K562 (cell line): Measurements from ENCODE around the gene DCAF11. TPM values are rescaled to one million over a fixed set of nuclear protein-coding genes. Genes with fewer than 3 reads are reported as not detected.

Experiments used
- ADNP ChIP-seq: fragments of 200-800 bp; sonication (Bioruptor generic); IDR thresholded peaks from 2 replicates; pipeline ENCODE4 v1.6.1; 2016; ENCODE audit warnings: missing genetic modification characterization, missing compliant biosample characterization
- BCLAF1 ChIP-seq, 2 experiments: fragments of 450-650 bp in 1 of 2; IDR thresholded peaks; 2 replicates each; pipeline ENCODE4 v1.6.1; 2011 to 2017; ENCODE audit warnings: low read depth in 2 of 2, antibody characterized with exemption in 1 of 2, borderline replicate concordance in 1 of 2, low read length in 1 of 2, mild to moderate bottlenecking in 1 of 2, mixed read lengths in 1 of 2; ENCODE audit not compliant: control insufficient read depth in 1 of 2
- CBFA2T2 ChIP-seq: fragments of 450-650 bp; conservative IDR thresholded peaks from 2 replicates; pipeline ENCODE4 v1.6.1; 2017; ENCODE audit warnings: mild to moderate bottlenecking
- CHD1 ChIP-seq: fragments of 200-600 bp; sonication (generic); IDR thresholded peaks from one replicate; pipeline ENCODE4 v1.6.1; 2012; ENCODE audit warnings: mild to moderate bottlenecking, moderate library complexity, low read length, inconsistent platforms
- KAT2B ChIP-seq: IDR thresholded peaks from one replicate; pipeline ENCODE4 v1.6.1; 2012; ENCODE audit warnings: low read depth, mild to moderate bottlenecking, control low read depth, inconsistent platforms, low read length, moderate library complexity
- NR1H2 ChIP-seq: sonication (generic); formaldehyde crosslinking; IDR thresholded peaks from 2 replicates; pipeline ENCODE4 v1.4.0; 2020; ENCODE audit warnings: mild to moderate bottlenecking, missing genetic modification reagents
- NUFIP1 ChIP-seq: fragments of 450-650 bp; IDR thresholded peaks from 2 replicates; pipeline ENCODE4 v1.6.1; 2018; ENCODE audit not compliant: partially characterized antibody
- RBFOX2 ChIP-seq: fragments of 200-400 bp; formaldehyde crosslinking; IDR thresholded peaks from 2 replicates; pipeline ENCODE4 v1.6.1; 2017; ENCODE audit warnings: low read depth, mild to moderate bottlenecking, low read length, moderate library complexity
- TAF7 ChIP-seq: fragments of 450-650 bp; IDR thresholded peaks from 2 replicates; pipeline ENCODE4 v1.6.1; 2016; ENCODE audit warnings: missing genetic modification characterization, missing compliant biosample characterization
- TEAD4 ChIP-seq, 2 experiments: sonication (generic) in 1 of 2; formaldehyde crosslinking in 1 of 2; IDR thresholded peaks; 2 replicates each; pipeline versions ENCODE4 v1.6.1 to v1.8.0; 2012 to 2022; ENCODE audit warnings: borderline replicate concordance in 1 of 2, inconsistent platforms in 1 of 2, low read length in 1 of 2, mild to moderate bottlenecking in 1 of 2, missing genetic modification reagents in 1 of 2
- ZC3H8 ChIP-seq: fragments of 450-650 bp; IDR thresholded peaks from 2 replicates; pipeline ENCODE4 v1.6.1; 2017
- ZNF212 ChIP-seq: fragments of 450-650 bp; formaldehyde crosslinking; IDR thresholded peaks from 2 replicates; pipeline ENCODE4 v1.4.0; 2020; ENCODE audit warnings: mild to moderate bottlenecking
- ZNF511 ChIP-seq: sonication (generic); formaldehyde crosslinking; IDR thresholded peaks from 2 replicates; pipeline ENCODE4 v1.8.0; 2022; ENCODE audit warnings: mild to moderate bottlenecking, missing genetic modification reagents
- ZNF668 ChIP-seq: fragments of 250-450 bp; sonication (Bioruptor Pico); IDR thresholded peaks from 2 replicates; pipeline ENCODE4 v1.8.0; 2022; ENCODE audit warnings: mild to moderate bottlenecking, inconsistent platforms
- ZNF79 ChIP-seq: fragments of 250-450 bp; sonication (Bioruptor Pico); IDR thresholded peaks from 2 replicates; pipeline ENCODE4 v1.4.0; 2020; ENCODE audit warnings: low read depth, mild to moderate bottlenecking, moderate library complexity
- polyA plus RNA-seq, 8 experiments: library from polyadenylated mRNA; depleted of rRNA in 4 of 8; stranded (reverse) in 5 of 8; unstranded in 3 of 8; fragments of >200 nt; fragmentation: Nextera tagmentation in 2 of 8; fragmentation: Illumina TruSeq in 1 of 8; extraction: Ambion mirVana in 2 of 8; extraction: Trizol in 1 of 8; gene quantifications; 2 replicates each; pipeline versions ENCODE4 v1.2.1 to v1.2.3, GENCODE V29; 2011 to 2014; ENCODE audit warnings: inconsistent platforms in 1 of 8, missing spikeins in 1 of 8
- total RNA-seq, 7 experiments: library from RNA; depleted of rRNA in 6 of 7; stranded (reverse); fragments of >200 nt in 6 of 7; fragmentation: Illumina TruSeq in 2 of 7; extraction: Trizol in 2 of 7; gene quantifications; 2 replicates each; pipeline versions ENCODE4 v1.2.1 to v1.2.3, GENCODE V29; 2011 to 2021; ENCODE audit warnings: low replicate concordance in 1 of 7
- TF ChIP-seq, protein P1 (sequence below): IDR thresholded peaks from 2 replicates; pipeline ENCODE4 v1.6.1; 2016; ENCODE audit warnings: missing genetic modification characterization, missing compliant biosample characterization
- TF ChIP-seq, protein P2 (sequence below): sonication (generic); IDR thresholded peaks from 2 replicates; pipeline ENCODE4 v1.6.1; 2016
- TF ChIP-seq, protein P3 (sequence below): fragments of 250-450 bp; sonication (Bioruptor Pico); IDR thresholded peaks from 2 replicates; pipeline ENCODE4 v1.8.0; 2022; ENCODE audit warnings: inconsistent platforms
- TF ChIP-seq, protein P4 (sequence below): sonication (generic); formaldehyde crosslinking; IDR thresholded peaks from 2 replicates; pipeline ENCODE4 v1.9.0; 2022; ENCODE audit warnings: mild to moderate bottlenecking, missing genetic modification reagents

The DCAF11 gene
- total and polyA plus RNA-seq, 9 of the 15 experiments (the other 6 are each of a cell fraction or from before 2014, with no cell fraction given) = 8.5 to 46.2 (median 36.4) TPM

DNA sequence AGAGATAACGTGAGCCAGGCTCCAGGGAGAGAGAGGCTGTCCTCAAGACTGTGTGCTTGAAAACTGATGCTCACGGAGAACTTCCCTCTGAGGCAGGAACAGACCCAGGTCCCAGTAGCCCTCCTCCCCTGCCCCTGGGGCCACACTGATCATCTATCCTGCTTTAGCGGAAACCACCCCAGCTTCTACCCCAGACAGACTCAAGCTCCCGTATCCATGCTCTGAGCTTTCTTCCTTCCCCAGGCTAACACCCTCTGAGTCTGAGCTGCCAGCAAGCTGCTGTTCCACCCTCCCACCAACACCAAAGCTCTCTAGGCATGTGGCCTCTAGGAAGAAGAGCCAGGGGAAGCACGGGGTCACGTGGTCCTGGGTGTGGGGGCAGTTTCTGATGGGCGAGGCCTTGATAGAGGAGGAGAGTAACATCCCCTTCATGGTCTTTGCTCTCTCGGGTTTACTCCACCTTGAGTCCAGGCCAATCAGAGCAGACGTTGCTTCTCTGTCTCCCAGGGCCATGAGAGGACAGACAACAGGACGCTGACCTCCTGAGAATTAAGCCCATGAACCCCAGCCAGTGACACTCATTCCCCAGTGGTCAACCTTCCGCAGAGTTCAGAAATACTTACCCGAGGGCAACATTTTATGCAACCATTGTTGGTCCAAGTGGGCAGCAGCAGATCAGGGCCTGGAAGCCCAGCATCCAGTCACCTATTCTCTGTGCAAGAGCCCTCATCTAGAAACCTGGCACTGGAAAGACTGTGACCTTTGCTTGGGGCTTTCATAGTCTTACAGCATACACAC lies 19.1 kb upstream of the DCAF11 start (continued):
- TF ChIP-seq CHD1 (no peak), ZNF212 (CRISPR knock-in tag) (no peak), ZNF511 (CRISPR knock-in tag) (no peak), ADNP (tag) (no peak), TEAD4 (IDR thresholded peaks at IDR 0.05; ENCODE audit: low read length) (no peak), TEAD4 (CRISPR knock-in tag; IDR thresholded peaks at IDR 0.05; ENCODE audit: borderline replicate concordance) (no peak), RBFOX2 (peak; percentile 5), NR1H2 (CRISPR knock-in tag) (no peak), BCLAF1 (IDR thresholded peaks at IDR 0.05; ENCODE audit: borderline replicate concordance in 1 of 2, control insufficient read depth in 1 of 2, low read depth in 2 of 2, low read length in 1 of 2) (no peak), ZNF79 (CRISPR knock-in tag) (no peak), NUFIP1 (no peak), TAF7 (tag) (peak; percentile 44; the same call in 1 of the 2 replicates), ZNF668 (no peak), KAT2B (no peak), ZC3H8 (no peak), CBFA2T2 (peak; percentile 80)
- TF ChIP-seq, protein P1, sequence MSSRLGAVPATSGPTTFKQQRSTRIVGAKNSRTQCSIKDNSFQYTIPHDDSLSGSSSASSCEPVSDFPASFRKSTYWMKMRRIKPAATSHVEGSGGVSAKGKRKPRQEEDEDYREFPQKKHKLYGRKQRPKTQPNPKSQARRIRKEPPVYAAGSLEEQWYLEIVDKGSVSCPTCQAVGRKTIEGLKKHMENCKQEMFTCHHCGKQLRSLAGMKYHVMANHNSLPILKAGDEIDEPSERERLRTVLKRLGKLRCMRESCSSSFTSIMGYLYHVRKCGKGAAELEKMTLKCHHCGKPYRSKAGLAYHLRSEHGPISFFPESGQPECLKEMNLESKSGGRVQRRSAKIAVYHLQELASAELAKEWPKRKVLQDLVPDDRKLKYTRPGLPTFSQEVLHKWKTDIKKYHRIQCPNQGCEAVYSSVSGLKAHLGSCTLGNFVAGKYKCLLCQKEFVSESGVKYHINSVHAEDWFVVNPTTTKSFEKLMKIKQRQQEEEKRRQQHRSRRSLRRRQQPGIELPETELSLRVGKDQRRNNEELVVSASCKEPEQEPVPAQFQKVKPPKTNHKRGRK = no peak
- TF ChIP-seq, protein P2, sequence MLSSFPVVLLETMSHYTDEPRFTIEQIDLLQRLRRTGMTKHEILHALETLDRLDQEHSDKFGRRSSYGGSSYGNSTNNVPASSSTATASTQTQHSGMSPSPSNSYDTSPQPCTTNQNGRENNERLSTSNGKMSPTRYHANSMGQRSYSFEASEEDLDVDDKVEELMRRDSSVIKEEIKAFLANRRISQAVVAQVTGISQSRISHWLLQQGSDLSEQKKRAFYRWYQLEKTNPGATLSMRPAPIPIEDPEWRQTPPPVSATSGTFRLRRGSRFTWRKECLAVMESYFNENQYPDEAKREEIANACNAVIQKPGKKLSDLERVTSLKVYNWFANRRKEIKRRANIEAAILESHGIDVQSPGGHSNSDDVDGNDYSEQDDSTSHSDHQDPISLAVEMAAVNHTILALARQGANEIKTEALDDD = no peak
- TF ChIP-seq, protein P3, sequence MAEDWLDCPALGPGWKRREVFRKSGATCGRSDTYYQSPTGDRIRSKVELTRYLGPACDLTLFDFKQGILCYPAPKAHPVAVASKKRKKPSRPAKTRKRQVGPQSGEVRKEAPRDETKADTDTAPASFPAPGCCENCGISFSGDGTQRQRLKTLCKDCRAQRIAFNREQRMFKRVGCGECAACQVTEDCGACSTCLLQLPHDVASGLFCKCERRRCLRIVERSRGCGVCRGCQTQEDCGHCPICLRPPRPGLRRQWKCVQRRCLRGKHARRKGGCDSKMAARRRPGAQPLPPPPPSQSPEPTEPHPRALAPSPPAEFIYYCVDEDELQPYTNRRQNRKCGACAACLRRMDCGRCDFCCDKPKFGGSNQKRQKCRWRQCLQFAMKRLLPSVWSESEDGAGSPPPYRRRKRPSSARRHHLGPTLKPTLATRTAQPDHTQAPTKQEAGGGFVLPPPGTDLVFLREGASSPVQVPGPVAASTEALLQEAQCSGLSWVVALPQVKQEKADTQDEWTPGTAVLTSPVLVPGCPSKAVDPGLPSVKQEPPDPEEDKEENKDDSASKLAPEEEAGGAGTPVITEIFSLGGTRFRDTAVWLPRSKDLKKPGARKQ (CRISPR knock-in tag) = no peak
- TF ChIP-seq, protein P4, sequence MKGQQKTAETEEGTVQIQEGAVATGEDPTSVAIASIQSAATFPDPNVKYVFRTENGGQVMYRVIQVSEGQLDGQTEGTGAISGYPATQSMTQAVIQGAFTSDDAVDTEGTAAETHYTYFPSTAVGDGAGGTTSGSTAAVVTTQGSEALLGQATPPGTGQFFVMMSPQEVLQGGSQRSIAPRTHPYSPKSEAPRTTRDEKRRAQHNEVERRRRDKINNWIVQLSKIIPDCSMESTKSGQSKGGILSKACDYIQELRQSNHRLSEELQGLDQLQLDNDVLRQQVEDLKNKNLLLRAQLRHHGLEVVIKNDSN (CRISPR knock-in tag) = peak; percentile 95
